ENCODE measurements around the gene C1orf52.
"Not testable (repeated sequence)": the region's sequence is repeated elsewhere in the genome, so short reads cannot be mapped to it uniquely, and the experiment has no call there.

C1orf52 gene

GRCh38 chr1:85278853-85279314 lies 19.4 kb upstream of the C1orf52 start:
- DNase-seq (ENCODE audit: low read depth in 2 of 2): peak; percentile 79 to 80

- no peak for DNase-seq (ENCODE audit: low read depth in 2 of 2)
These were observed 18.3 kb upstream of the C1orf52 start for GRCh38 chr1:85277802-85278201.

GRCh38 chr1:85276978-85277639 lies 17.6 kb upstream of the C1orf52 start:
- DNase-seq (ENCODE audit: low read depth in 2 of 2): no peak

- DNase-seq (ENCODE audit: low read depth in 2 of 2): peak; percentile 83 to 89
These were observed 16.9 kb upstream of the C1orf52 start, which contains the start of gene BCL10 for GRCh38 chr1:85276215-85276977. BCL10 (minus strand) TSS chr1:85276632; CDS start chr1:85276352, 280 bp downstream.

GRCh38 chr1:85275701-85276214 lies 16.3 kb upstream of the C1orf52 start:
- DNase-seq (ENCODE audit: low read depth in 2 of 2): no peak

GRCh38 chr1:85274969-85275453 lies 15.5 kb upstream of the C1orf52 start:
- no peak for DNase-seq (ENCODE audit: low read depth in 2 of 2)

- DNase-seq (ENCODE audit: low read depth in 2 of 2): no peak
These were observed 13.9 kb upstream of the C1orf52 start for GRCh38 chr1:85273397-85273796.

- no peak for DNase-seq (ENCODE audit: low read depth in 2 of 2)
These were observed 9.5 kb upstream of the C1orf52 start for GRCh38 chr1:85268801-85269585.

- no peak for DNase-seq (ENCODE audit: low read depth in 2 of 2)
These were observed 7.9 kb upstream of the C1orf52 start for GRCh38 chr1:85267313-85267712.

- no peak for DNase-seq (ENCODE audit: low read depth in 2 of 2)
These were observed 4.7 kb upstream of the C1orf52 start for GRCh38 chr1:85264150-85264549.

- DNase-seq (ENCODE audit: low read depth in 2 of 2): no peak
These were observed 3.5 kb upstream of the C1orf52 start for GRCh38 chr1:85262985-85263384.

GRCh38 chr1:85259912-85260274 lies 431 bp upstream of the C1orf52 start:
- DNase-seq (ENCODE audit: low read depth in 2 of 2): no peak

GRCh38 chr1:85258536-85259117 lies 835 bp downstream of the C1orf52 start:
- no peak for DNase-seq (ENCODE audit: low read depth in 2 of 2)

GRCh38 chr1:85249042-85249441 lies 10.4 kb downstream of the C1orf52 start:
- DNase-seq (ENCODE audit: low read depth in 2 of 2): not testable (repeated sequence)

- no peak for DNase-seq (ENCODE audit: low read depth in 2 of 2)
These were observed 13.6 kb downstream of the C1orf52 start for GRCh38 chr1:85245891-85246290.

GRCh38 chr1:85245456-85245855 lies 14.0 kb downstream of the C1orf52 start:
- DNase-seq (ENCODE audit: low read depth in 2 of 2): no peak

- DNase-seq (ENCODE audit: low read depth in 2 of 2): peak; percentile 56 to 59
These were observed 15.0 kb downstream of the C1orf52 start for GRCh38 chr1:85244271-85245061.

GRCh38 chr1:85243372-85243771 lies 16.1 kb downstream of the C1orf52 start:
- no peak for DNase-seq (ENCODE audit: low read depth in 2 of 2)

GRCh38 chr1:85240643-85241042 lies 18.8 kb downstream of the C1orf52 start:
- DNase-seq (ENCODE audit: low read depth in 2 of 2): no peak

- no peak for DNase-seq (ENCODE audit: low read depth in 2 of 2)
These were observed 19.3 kb downstream of the C1orf52 start for GRCh38 chr1:85240174-85240601.

- DNase-seq (ENCODE audit: low read depth in 2 of 2): no peak
These were observed 21.8 kb downstream of the C1orf52 start for GRCh38 chr1:85237613-85238012.

Data from fibroblast of skin of left biceps (primary cell).